ENCODE results near the gene DCC.

Gene DCC

GRCh38 chr18:53268455-53268854, 928.5 kb downstream of the DCC start:
- DNase-seq, result no peak

DNA sequence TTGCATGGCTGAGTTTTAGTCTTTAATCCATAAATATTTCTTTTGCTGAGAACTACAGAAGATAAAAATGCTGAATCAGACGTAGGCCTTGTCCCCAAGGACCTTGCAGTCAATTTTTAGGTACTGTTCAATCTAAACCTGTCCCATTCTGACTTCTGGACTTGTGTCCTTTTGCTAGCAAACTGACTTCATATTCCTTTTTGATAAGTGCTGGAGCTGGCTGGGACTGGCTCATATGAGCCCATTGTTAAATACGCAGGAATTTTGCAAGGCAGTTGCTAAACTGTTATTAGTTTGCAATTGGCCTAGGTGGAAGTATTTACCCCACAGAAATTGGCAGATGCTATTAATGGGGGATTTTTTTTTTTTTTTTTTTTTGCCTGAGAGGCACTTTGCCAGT, 941.4 kb downstream of the DCC start:
- DNase-seq, result no peak

GRCh38 chr18:53283708-53284107, 943.7 kb downstream of the DCC start:
- DNase-seq, result no peak

DNA sequence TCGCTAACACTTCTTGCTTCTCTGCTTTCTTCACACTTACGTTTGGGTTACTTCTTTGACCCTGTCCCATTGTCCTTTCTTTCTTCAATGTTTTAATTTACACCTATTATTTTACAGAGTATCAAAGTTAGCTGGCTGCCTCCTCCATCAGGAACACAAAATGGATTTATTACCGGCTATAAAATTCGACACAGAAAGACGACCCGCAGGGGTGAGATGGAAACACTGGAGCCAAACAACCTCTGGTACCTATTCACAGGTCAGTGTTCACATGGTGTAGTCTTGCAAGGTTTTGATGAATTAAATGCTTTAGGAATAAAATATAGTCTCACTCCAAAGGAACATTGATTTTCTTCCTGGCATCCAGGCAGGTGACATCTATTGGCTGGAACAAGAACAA, 965.5 kb downstream of the DCC start:
- DNase-seq, result no peak

DNA sequence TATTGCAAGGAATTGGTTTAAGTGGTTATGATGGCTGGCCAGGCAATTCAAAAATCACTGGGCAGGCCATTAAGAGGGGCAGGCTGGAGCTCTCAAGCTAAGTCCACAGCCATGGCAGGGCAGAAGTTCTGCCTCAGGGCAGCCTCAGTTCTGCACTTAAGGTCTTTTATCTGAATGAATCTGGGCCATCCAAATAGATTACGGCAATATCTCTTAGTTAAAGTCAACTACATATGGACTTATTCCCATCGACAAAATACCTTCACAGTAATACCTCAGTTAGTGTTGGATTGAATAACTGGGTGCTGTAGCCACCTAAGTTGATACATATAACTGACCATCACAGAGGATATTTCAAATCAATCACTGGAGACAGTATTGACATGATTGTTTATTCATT, 979.6 kb downstream of the DCC start:
- DNase-seq, result no peak

DNA sequence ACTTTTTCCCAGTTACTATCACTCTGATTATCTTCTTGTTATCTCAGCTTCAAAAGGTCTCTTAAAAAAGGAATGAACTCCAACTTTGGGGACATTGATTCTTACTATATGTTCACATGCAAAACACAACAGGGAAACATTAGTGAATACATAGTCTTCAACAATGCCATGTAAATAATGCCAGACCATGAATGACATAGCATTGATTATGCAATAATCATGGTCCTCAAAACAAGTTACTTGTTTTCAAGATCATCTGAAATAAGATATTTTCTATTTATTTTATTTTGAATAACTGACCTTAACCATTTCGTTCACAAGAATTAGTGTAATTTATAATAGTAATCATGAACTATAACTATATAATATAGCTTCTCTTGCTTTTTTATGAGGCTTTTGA, 982.2 kb downstream of the DCC start:
- DNase-seq, result no peak

DNA sequence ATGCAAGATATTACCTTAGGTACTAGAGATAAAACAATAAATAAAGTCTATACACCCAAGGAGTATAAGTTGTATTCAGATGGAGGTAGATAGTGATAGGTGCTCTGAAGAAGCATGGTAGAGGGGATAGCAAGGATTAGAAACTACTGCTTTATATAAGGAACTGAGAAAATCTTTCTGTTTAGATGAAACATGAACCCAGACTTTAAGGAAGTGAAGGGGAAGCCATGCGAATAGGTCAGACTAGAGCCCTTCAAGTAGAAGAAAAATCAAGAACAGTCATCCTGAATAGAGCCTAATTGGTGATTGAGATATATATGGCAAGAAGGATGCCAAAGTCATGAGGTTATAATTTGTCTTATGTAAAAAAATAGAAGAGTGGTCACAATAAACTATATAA, 984.4 kb downstream of the DCC start:
- DNase-seq, result no peak

- DNase-seq, result peak in 1 of 2 experiments; percentile 8
Observed at GRCh38 chr18:53360501-53361443, 1020.8 kb downstream of the DCC start.

DNA sequence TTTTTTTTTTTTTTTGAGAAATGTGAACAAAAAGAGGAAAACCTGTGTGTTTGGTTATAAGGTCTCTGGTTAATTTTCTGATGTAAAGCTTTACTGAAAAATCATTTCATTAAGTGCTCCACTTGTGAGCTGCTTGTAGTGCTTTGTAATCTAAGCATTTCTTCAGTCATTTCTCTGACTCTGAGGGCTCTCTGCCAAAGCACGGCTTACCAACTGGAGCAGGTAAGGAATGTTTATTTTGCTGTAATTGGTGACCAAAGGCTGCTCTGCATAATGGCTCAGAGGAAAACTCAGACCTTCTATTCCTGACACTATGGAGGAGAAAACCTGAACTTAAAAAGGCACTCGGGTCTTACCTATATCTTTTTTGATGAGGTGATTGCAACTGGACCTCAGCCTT, 1035.6 kb downstream of the DCC start:
- DNase-seq, result peak in 1 of 2 experiments; percentile 6

DNA sequence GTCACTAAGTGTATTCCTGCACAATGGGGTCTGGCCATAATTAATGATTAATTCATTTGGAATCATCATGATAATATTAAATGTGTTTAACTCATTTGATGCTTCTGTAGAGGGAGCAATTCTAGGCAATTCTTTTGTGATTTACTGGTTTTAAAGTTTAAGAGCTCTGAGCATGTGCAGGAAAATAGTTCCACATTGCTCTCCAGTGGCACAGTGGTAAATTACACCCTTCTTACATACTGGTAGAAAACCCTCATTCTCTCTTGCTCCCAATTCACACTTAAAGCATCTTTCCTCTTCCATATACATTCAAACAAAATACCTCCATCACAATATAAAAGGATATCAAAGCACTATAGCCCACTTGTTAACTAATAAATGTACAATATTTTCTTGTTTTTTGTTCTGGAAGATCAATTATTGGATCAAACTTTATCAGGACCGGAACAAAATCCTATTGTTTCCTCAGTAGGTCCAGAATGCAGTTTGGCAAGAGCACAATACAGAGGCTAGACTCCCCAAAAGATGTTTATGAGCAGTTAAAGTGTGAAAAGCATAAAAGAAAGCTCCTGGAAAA, 1040.2 kb downstream of the DCC start:
- DNase-seq, result peak in 1 of 2 experiments; percentile 52

- DNase-seq, result no peak
Observed at GRCh38 chr18:53382870-53383269, 1042.9 kb downstream of the DCC start.

DNA sequence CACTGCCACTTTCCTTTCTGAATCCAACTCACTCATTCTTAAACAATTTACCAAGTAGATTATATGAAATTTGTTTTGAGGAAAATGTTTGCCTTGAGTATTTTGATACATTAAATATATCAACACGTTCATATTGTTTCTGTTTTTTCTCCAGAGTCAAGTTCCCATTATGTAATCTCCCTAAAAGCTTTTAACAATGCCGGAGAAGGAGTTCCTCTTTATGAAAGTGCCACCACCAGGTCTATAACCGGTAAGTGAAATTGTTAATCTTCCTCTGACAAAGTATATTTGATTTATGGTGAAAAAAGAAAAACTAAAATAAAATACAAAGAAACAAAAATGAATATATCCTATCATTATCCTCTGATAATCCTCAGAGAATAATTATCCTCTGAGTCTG, 1045.9 kb downstream of the DCC start:
- DNase-seq, result no peak

DNA sequence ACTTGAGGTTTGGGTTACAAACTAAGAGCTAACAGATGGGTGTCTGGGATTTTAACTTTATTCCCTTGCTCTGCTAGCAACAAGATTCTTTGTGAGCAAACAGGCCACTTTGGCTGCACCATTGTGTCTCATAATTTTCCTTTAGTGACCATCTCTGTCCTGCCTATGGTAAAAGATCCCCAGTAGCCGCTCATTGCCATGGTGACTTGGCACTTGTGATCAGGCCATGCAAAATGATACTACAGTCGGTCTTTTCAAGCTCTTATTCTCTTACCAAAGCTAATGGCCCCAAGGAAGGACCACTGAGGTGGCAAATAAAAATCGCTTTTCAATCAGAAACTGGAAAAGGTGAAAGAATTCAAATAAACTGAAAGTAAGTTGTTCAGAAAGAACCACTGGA, 1047.6 kb downstream of the DCC start:
- no peak for DNase-seq

DNA sequence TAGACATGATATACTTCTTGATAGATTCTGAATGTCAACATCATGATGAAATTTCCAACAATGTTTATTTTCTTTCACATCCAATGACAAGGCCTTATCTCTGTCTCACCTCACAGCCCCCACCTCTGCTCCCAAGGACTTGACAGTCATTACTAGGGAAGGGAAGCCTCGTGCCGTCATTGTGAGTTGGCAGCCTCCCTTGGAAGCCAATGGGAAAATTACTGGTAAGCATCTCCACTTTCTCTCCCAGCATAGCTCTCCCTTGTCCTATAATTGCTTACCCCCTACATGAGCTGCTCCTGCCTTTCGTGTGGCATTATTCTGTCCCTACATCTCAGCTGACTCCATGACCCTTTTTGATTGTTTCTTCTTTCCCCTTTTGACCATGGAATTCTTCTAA, 1062.7 kb downstream of the DCC start:
- DNase-seq, result no peak

GRCh38 chr18:53408271-53408670, 1068.3 kb downstream of the DCC start:
- no peak for DNase-seq

DNA sequence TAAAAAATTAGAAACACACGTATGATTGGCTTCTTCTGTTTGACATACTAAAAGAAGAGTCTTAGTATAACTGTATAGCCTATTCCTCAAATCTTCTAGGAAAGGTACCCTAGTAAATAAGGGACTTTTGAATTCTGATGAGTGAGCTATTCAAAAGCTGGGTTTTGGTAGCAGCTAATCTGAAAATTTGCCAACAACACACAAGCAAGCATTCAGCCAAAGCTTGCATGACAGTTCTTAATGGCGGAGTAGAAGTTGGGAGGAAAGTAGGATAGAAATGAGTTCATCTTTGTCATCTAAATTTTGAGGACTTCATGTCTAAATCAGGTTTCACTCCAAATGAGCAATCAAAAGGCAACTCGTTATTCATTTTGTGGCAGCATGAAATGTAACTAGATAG, 1071.5 kb downstream of the DCC start:
- DNase-seq, result no peak

DNA sequence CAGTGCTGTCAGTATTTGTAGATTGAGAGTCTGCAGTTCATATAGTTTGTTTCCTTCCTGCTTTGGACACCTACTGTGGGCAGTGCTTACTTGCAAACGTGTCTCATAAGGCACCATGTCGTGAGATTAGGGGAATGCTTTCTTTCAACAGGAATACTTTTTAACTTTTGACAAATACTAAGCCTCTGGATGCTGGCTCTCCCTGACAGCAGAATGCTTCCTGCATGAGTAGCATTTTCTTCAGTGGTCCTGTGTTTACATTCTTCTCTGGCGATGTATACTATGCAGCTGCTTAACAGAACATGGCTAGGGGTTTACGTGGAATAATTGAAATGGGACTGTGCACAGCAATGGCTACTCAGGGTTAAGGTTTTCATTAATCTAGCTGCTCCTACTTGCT, 1077.0 kb downstream of the DCC start:
- no peak for DNase-seq

DNA sequence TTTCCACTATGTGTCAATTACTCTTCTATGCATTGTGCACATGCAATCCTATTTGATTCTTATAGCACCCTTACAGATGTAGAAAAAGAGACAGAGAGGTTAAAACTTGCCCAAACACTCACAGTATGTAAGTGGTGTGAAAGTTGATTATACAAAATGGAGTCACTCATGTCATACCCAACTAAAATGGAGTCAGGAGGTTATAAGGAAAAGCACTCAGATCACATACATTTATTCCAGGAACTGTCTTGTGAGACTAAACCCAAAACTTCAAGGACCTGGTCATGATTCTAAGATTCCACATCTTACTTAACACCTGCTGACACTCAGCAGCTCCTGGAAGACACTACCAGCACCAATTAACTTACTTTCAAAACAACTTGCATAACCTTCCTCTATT, 1081.9 kb downstream of the DCC start:
- no peak for DNase-seq

DNA sequence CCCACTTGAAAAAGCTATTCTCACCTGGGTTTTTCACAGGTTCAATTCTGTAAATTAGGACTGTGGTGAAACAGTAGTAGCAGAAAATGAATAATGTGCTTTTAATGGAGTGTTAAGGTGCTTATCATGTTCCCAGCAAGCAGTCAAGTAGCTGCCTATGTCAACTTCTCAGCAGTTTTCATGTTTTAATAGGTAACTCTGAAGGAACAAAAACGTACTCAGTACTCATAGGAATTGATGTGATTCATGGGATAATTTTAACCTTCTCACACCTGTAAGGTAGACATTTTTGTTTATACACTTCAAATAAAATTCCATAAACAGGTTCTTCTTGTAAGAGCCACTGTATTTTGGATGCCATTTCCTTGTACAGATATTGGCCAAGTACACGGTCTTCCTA, 1082.9 kb downstream of the DCC start:
- peak; percentile 10 to 72 for DNase-seq

GRCh38 chr18:53426666-53427184, 1086.7 kb downstream of the DCC start:
- DNase-seq, result peak in 1 of 2 experiments; percentile 5

- DNase-seq, result no peak
Observed at GRCh38 chr18:53441761-53442414, 1101.9 kb downstream of the DCC start.

DNA sequence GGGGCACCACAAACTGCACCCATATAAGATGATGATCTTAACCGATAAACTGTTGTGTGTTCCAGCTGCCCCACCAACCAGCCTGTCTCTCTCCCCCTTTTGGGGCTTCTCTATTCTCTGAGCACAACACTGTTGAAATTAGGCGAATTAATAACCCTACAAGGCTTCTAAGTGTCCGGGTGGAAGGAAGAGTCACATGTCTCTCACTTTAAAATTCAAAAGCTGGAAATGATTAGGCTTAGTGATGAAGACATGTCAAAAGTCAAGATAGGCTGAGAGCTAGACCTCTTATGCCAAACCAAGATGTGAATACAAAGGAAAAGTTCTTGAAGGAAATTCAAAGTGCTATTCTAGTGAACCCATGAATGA, 1102.4 kb downstream of the DCC start:
- DNase-seq, result no peak

DNA sequence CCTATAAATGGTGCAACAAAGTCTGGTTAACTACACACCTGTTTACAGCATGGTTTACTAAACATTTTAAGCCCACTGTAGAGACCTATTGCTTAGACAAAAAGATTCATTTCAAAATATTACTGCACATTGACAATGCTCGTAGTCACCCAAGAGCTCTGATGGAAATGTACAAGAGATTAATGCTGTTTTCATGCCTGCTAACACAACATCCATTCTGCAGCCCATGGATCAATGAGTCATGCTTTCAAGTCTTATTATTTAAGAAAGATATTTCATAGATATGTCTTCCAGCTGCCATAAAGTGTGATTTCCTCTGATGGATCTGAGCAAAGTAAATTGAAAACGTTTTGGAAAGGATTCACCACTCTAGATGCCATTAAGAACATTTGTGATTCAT, 1103.3 kb downstream of the DCC start:
- DNase-seq, result no peak

- DNase-seq, result no peak
Observed at GRCh38 chr18:53443831-53444230, 1103.8 kb downstream of the DCC start.
